ENCODE data around the gene ANKS6. TPM values are rescaled to one million over a fixed set of nuclear protein-coding genes. Genes with fewer than 3 reads are reported as not detected.

ANKS6 gene
- total RNA-seq, 1 experiment from 2014 or later: 39.2 TPM

- H3K4me2 ChIP-seq (ENCODE audit: low read length): peak overlapping the region; percentile 61
- no peak for ATAC-seq
- BruUV-seq (replicated peaks): no TSS peak
Measured at GRCh38 chr9:98790134-98790841, 6.1 kb downstream of the ANKS6 start.

More at GRCh38 chr9:98790134-98790841, 6.1 kb downstream of the ANKS6 start:
- no peaks in the 10 kb centered on the region for H3K27me3 ChIP-seq (ENCODE audit: insufficient read depth, low read length)
- H3K9me2 ChIP-seq (ENCODE audit: insufficient read depth): no peaks in the 10 kb centered on the region
- H4K20me1 ChIP-seq (ENCODE audit: insufficient read depth): peaks cover 10% of the 10 kb centered on the region; the same call in 1 of the 2 replicates
- peaks cover 7 to 37% of the 10 kb centered on the region in 2 experiments; a peak in 3 of 4 replicates for H3K36me3 ChIP-seq (ENCODE audit: control insufficient read depth in 1 of 2, insufficient read depth in 2 of 2, low read length in 2 of 2)
- H3K27ac ChIP-seq (ENCODE audit: low read depth, low read length): no peak overlapping the region
- POLR2A ChIA-PET: no interaction called here
- H3K9me3 ChIP-seq (ENCODE audit: control insufficient read depth in 1 of 2, insufficient read depth in 1 of 2, low read depth in 1 of 2, low read length in 2 of 2): no peaks in the 10 kb centered on the region
- no peak overlapping the region for H3K9ac ChIP-seq (ENCODE audit: low read length)
- CTCF ChIA-PET: no interaction called here
- no peak for TF ChIP-seq EZH2phosphoT487 (IDR thresholded peaks at IDR 0.05; ENCODE audit: borderline replicate concordance)
- no peak for TF ChIP-seq FOSL1 (IDR thresholded peaks at IDR 0.05; ENCODE audit: low read depth)
- TF ChIP-seq CEBPB (IDR thresholded peaks at IDR 0.05; ENCODE audit: low read depth): no peak
- TF ChIP-seq ZFX (IDR thresholded peaks at IDR 0.05): no peak
- no peak for TF ChIP-seq CBX3 (IDR thresholded peaks at IDR 0.05; ENCODE audit: low read depth)
- no peak for TF ChIP-seq TCF7L2 (IDR thresholded peaks at IDR 0.05; ENCODE audit: borderline replicate concordance, extremely low read depth, insufficient read depth, insufficient read length)
- no peak for TF ChIP-seq SIN3A (IDR thresholded peaks at IDR 0.05; ENCODE audit: low read depth)
- TF ChIP-seq YY1 (IDR thresholded peaks at IDR 0.05; ENCODE audit: extremely low read depth, insufficient replicate concordance, low read depth, low read length): no peak
- TF ChIP-seq SP1 (IDR thresholded peaks at IDR 0.05; ENCODE audit: low read depth): no peak
- no peak for TF ChIP-seq RAD21 (IDR thresholded peaks at IDR 0.05; ENCODE audit: low read depth)
- TF ChIP-seq SRF (IDR thresholded peaks at IDR 0.05; ENCODE audit: low read depth): no peak
- no peak for TF ChIP-seq ELF1 (IDR thresholded peaks at IDR 0.05; ENCODE audit: borderline replicate concordance, low read depth)
- TF ChIP-seq MAX (IDR thresholded peaks at IDR 0.05): no peak
- TF ChIP-seq, protein P1, sequence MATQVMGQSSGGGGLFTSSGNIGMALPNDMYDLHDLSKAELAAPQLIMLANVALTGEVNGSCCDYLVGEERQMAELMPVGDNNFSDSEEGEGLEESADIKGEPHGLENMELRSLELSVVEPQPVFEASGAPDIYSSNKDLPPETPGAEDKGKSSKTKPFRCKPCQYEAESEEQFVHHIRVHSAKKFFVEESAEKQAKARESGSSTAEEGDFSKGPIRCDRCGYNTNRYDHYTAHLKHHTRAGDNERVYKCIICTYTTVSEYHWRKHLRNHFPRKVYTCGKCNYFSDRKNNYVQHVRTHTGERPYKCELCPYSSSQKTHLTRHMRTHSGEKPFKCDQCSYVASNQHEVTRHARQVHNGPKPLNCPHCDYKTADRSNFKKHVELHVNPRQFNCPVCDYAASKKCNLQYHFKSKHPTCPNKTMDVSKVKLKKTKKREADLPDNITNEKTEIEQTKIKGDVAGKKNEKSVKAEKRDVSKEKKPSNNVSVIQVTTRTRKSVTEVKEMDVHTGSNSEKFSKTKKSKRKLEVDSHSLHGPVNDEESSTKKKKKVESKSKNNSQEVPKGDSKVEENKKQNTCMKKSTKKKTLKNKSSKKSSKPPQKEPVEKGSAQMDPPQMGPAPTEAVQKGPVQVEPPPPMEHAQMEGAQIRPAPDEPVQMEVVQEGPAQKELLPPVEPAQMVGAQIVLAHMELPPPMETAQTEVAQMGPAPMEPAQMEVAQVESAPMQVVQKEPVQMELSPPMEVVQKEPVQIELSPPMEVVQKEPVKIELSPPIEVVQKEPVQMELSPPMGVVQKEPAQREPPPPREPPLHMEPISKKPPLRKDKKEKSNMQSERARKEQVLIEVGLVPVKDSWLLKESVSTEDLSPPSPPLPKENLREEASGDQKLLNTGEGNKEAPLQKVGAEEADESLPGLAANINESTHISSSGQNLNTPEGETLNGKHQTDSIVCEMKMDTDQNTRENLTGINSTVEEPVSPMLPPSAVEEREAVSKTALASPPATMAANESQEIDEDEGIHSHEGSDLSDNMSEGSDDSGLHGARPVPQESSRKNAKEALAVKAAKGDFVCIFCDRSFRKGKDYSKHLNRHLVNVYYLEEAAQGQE (IDR thresholded peaks at IDR 0.05; ENCODE audit: low read depth): no peak
- no peak for TF ChIP-seq POLR2AphosphoS5 (IDR thresholded peaks at IDR 0.05; ENCODE audit: low read depth, low read length)
- RAD21 ChIA-PET (ENCODE audit: low non-redundant PET in 1 of 2, low total read pairs in 2 of 2, uncharacterized antibody in 2 of 2, unreplicated experiment in 2 of 2): interaction anchor here in 1 of 2 experiments (0.6 kb wide), 1 partner anchor 209 kb away, joined by 3 read pairs; no protein-coding TSS in a partner anchor
- no peak overlapping the region for H3K4me3 ChIP-seq (replicated peaks in 1 of 2; ENCODE audit: low read depth in 1 of 2, low read length in 2 of 2)
- no peak overlapping the region for H2AFZ ChIP-seq (ENCODE audit: low read depth, low read length, poor library complexity, severe bottlenecking)
- DNase-seq (ENCODE audit: low read depth, low spot score): no peak
- peaks cover 15 to 58% of the 10 kb centered on the region in 2 experiments for H3K4me1 ChIP-seq (ENCODE audit: control insufficient read depth in 1 of 2, insufficient read depth in 2 of 2, low read length in 2 of 2)
- peaks cover 67% of the 10 kb centered on the region for H3K79me2 ChIP-seq (ENCODE audit: insufficient read depth, low read length)
- intact Hi-C loops (cut with micrococcal nuclease): loop anchor here (5.0 kb wide), 1 partner anchor 473 kb away; no protein-coding TSS in a partner anchor

Data from HCT116 (cell line).